Ovary (tissue), 3 donors: Measurements from ENCODE around the gene CDH1.

Source experiments
- EP300 ChIP-seq: sonication (generic); formaldehyde crosslinking; IDR thresholded peaks from one replicate; pipeline ENCODE4 v1.6.1; 2017; ENCODE audit warnings: antibody characterized with exemption
- POLR2A ChIP-seq: fragments of 450-650 bp; IDR thresholded peaks from one replicate; pipeline ENCODE4 v1.6.1; 2017; ENCODE audit warnings: antibody characterized with exemption, mild to moderate bottlenecking, moderate library complexity
- TF ChIP-seq, protein P1 (sequence below), 3 donors: fragments of 450-650 bp in 2 of 3; fragments of 200-600 bp in 1 of 3; IDR thresholded peaks; one replicate each; pipeline versions ENCODE4 v1.5.1 to v1.8.0; 2016 to 2022; ENCODE audit warnings: antibody characterized with exemption in 3 of 3, mild to moderate bottlenecking in 1 of 3
- donor health status: DM: no; HTN: no; CAD: no.

DNA sequence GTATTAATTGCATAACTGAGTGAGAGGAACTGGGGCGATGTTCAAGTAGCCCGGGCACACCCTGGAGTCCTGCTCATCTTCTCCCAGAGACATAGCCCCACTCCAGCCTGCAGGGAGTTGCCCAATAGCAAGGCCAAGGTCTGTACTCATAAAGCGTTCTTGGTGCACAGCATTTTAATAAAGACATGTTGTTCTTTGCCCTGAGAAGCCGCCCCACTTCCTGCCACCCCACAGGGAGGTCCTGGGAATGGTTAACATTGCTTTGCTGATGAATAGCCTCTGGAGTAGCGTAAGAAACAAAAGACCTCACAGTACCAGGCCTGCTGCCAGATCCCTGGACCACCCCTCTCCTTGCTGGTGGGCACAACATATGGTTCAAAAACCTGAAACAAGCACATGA is 21.6 kb upstream of the CDH1 start:
- TF ChIP-seq, protein P1, sequence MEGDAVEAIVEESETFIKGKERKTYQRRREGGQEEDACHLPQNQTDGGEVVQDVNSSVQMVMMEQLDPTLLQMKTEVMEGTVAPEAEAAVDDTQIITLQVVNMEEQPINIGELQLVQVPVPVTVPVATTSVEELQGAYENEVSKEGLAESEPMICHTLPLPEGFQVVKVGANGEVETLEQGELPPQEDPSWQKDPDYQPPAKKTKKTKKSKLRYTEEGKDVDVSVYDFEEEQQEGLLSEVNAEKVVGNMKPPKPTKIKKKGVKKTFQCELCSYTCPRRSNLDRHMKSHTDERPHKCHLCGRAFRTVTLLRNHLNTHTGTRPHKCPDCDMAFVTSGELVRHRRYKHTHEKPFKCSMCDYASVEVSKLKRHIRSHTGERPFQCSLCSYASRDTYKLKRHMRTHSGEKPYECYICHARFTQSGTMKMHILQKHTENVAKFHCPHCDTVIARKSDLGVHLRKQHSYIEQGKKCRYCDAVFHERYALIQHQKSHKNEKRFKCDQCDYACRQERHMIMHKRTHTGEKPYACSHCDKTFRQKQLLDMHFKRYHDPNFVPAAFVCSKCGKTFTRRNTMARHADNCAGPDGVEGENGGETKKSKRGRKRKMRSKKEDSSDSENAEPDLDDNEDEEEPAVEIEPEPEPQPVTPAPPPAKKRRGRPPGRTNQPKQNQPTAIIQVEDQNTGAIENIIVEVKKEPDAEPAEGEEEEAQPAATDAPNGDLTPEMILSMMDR (IDR thresholded peaks at IDR 0.05) = no peak
- TF ChIP-seq EP300 (no peak), POLR2A (no peak)
